22Rv1 (cell line): ENCODE measurements around the gene LANCL1.

Experiments used
- H3K27ac ChIP-seq: fragments of 450-650 bp; 2 replicates; pipeline ENCODE4 v1.5.1; 2017
- CTCF ChIP-seq: fragments of 450-650 bp; IDR thresholded peaks from 2 replicates; pipeline ENCODE4 v1.5.1; 2017; ENCODE audit warnings: mild to moderate bottlenecking
- ZFX ChIP-seq: fragments of 450-650 bp; IDR thresholded peaks from 2 replicates; pipeline ENCODE4 v1.6.1; 2017; ENCODE audit warnings: antibody characterized with exemption, borderline replicate concordance

LANCL1 gene

GRCh38 chr2:210443527-210443926 lies 33.0 kb downstream of the LANCL1 start:
- TF ChIP-seq ZFX = no peak
- no peak for TF ChIP-seq CTCF
- H3K27ac ChIP-seq = no peak overlapping the region

- TF ChIP-seq CTCF (no peak), ZFX (no peak)
- no peak overlapping the region for H3K27ac ChIP-seq
Observed at GRCh38 chr2:210442878-210443277, 33.7 kb downstream of the LANCL1 start.

- no peak overlapping the region for H3K27ac ChIP-seq
- TF ChIP-seq CTCF (no peak), ZFX (no peak)
Observed at GRCh38 chr2:210442457-210442856, 34.1 kb downstream of the LANCL1 start.

- no peak overlapping the region; the same call in 1 of the 2 replicates for H3K27ac ChIP-seq
- TF ChIP-seq CTCF (no peak), ZFX (no peak)
Observed at GRCh38 chr2:210440206-210440605, 36.4 kb downstream of the LANCL1 start.

- H3K27ac ChIP-seq = no peak overlapping the region
Observed at GRCh38 chr2:210435439-210435838, 41.1 kb downstream of the LANCL1 start.

GRCh38 chr2:210432633-210433032 lies 43.9 kb downstream of the LANCL1 start:
- no peak overlapping the region for H3K27ac ChIP-seq
- TF ChIP-seq CTCF (no peak), ZFX (no peak)

More at GRCh38 chr2:210435439-210435838, 41.1 kb downstream of the LANCL1 start:
- TF ChIP-seq ZFX (no peak), CTCF (no peak)

- TF ChIP-seq CTCF (no peak), ZFX (no peak)
- no peak overlapping the region for H3K27ac ChIP-seq
Observed at GRCh38 chr2:210429403-210430137, 47.0 kb downstream of the LANCL1 start.
